LNCaP clone FGC (cell line): ENCODE measurements around the gene DCST2.
A peak's percentile ranks its signal among the peaks of the same experiment; 100 is the strongest.

Source experiments
- DNase-seq: peaks from one replicate; pipeline ENCODE4 v3.0.0-alpha.2; 2011; ENCODE audit warnings: low read depth
- H3K4me3 ChIP-seq: 2 replicates; pipeline ENCODE4 v1.5.1; 2011; ENCODE audit warnings: mild to moderate bottlenecking, low read depth, low read length, control low read depth
- TF ChIP-seq, protein P1 (sequence below): IDR thresholded peaks from 2 replicates; pipeline ENCODE4 v1.5.1; 2012; ENCODE audit warnings: mild to moderate bottlenecking; ENCODE audit not compliant: control insufficient read depth, insufficient read depth; ENCODE audit errors: extremely low read depth

The DCST2 gene

DNA sequence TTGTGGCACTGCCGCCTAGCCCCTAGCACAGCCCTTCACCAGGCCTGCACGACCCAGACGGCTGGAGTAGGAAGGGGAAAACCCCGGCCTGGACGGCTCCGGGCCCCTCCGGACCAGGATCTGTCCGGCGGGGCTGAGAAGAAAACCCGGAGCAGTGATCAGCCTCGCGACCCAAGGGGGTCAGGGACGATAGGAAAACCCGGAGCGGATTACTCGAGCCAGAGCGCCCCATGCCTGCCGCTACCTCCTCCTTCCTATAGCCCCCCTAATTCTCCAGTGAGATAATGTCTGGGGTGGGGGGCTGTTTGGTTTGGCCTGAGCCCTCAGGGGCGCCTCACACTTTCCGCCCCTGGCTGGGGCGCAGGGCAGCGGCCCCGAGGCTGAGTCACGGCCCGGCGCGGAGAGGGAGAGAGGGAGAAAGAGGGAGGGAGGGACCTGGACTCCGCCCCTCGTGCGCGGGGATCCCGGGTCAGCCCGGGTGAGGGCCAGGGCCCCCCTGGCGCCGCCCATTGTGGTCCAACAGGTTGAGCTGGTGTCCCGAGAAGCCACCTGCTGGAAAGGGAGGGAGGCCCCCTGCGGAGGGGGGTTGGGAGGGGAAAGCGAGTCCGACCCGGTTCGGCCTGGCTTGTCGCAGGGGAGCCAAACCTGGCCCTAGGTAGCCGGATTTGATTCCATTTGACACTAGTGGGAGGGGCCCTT, 32.7 kb downstream of the DCST2 start:
- peak overlapping the region; percentile 65 for H3K4me3 ChIP-seq
- TF ChIP-seq, protein P1, sequence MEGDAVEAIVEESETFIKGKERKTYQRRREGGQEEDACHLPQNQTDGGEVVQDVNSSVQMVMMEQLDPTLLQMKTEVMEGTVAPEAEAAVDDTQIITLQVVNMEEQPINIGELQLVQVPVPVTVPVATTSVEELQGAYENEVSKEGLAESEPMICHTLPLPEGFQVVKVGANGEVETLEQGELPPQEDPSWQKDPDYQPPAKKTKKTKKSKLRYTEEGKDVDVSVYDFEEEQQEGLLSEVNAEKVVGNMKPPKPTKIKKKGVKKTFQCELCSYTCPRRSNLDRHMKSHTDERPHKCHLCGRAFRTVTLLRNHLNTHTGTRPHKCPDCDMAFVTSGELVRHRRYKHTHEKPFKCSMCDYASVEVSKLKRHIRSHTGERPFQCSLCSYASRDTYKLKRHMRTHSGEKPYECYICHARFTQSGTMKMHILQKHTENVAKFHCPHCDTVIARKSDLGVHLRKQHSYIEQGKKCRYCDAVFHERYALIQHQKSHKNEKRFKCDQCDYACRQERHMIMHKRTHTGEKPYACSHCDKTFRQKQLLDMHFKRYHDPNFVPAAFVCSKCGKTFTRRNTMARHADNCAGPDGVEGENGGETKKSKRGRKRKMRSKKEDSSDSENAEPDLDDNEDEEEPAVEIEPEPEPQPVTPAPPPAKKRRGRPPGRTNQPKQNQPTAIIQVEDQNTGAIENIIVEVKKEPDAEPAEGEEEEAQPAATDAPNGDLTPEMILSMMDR, result peak; percentile 10; the same call in 1 of the 2 replicates
- DNase-seq, result peak; percentile 97

DNA sequence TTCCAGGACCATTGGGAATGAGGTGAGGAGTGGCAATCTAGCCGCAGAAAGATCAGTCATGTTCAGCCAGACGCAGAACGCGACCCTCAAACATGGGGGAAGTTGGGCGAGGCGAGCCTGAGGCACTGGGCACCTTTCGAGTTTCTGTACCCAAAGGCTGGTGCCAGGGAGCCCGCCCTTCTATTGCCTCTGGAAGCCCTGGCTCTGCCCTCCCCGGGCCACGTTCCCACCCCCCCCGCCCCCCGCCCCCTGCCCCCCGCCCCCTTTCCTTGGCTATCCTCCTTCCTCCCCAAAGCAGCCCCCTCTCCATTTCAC, 33.2 kb downstream of the DCST2 start:
- peak overlapping the region; percentile 65 for H3K4me3 ChIP-seq
- TF ChIP-seq, protein P1, result no peak
- DNase-seq, result no peak

DNA sequence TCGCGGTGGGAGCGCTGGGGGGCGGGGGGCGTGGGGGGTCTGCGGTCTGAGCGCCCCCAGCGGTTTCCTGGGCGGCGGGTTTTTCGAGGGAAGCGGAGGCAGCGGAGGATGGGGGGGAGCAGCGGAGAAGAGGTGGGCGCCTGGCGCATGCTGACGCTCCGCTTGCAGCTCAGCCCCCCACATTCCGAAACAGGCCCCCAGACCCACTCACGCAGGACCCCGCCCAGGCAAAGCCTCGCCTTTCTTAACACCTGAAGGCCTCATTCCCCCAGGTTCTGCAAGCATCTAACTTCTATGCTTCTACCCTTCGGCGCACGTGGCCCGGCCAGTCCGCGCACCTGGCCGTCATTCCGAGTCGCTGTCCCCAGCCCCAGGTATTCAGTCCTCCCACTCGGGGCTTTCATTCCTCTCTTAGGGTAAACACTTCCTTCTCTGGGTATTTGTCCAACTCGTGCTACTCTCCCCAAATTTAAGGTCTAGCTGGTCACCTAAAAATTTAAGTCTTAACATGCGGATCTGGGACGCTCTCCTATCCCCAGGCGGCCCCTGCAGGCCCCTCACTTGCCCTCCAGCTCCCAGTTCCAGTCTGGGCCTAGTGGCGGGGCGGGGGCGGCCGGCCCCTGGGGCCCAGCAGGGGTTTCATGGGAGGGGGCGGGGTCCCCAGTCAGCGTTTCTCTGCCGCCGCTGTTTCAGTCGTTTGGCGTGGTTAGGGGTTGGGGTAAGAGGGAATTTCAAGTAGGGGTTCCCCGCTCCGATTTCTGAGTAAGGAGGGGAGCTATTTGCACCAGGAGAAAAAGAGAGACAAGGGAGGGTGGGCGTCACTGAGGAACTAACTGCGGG, 33.8 kb downstream of the DCST2 start:
- H3K4me3 ChIP-seq, result peak overlapping the region; percentile 65
- TF ChIP-seq, protein P1, result no peak
- DNase-seq, result no peak

DNA sequence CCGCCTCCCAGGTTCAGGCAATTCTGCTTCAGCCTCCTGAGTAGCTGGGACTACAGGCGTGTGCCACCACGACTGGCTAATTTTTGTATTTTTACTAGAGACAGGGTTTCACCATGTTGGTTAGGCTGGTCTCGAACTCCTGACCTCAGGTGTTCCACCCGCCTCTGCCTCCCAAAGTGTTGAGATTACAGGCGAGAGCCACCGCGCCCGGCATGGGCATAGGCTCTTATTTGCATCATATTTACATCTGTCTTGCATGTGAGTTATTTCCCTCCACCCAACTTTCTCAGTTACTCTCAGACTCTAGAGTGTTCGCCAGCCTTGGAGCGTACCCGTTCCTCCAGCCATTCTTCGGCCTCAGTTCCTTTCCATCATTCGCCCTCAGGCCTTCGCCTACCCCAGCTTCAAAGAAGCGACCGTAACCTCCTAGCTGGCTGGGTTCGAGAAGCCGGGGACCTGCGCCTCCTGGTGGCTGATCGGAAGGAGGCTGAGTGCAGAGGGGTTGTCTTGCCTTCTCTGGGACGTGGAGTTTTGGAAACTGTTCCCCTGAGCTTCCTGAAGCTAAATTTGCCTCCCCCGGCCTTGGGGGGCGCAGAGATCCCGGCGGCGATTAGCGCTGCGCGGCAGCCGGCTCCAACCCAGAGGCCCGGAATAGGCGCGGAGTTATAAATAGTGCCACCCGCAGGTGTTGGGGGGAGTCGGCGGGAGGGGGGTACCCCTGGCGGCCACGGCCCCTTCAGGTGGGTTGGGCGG, 34.6 kb downstream of the DCST2 start:
- H3K4me3 ChIP-seq, result no peak overlapping the region
- DNase-seq, result no peak
- TF ChIP-seq, protein P1, result peak; percentile 49

DNA sequence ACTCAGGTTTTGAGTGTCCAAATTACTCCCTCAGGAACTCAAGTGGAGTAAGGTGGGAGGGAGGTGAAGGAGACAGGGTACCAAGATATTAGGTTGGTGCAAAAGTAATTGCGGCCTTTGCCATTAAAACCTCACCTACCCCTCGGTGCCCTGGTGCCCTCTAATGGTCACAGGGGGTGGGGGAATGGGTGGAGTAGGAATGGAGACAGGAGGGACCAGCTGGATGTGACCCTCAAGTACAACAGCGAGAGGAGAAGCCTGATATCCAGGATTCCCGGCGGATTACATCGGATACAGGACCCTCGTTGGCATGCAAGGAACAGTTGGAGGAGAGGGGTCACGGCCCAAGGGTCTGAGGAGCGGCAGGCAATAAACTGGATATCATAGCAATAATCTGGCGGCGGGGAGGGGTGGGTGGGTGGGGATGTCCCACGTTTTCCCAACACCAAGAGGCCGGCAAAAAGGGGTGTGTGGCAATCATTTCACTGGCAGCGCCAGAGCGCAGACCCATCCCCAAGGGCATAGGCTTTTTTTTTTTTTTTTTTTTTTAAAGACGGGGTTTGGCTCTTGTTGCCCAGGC, 35.3 kb downstream of the DCST2 start:
- H3K4me3 ChIP-seq, result no peak overlapping the region
- no peak for DNase-seq
- TF ChIP-seq, protein P1, result peak; percentile 27

DNA sequence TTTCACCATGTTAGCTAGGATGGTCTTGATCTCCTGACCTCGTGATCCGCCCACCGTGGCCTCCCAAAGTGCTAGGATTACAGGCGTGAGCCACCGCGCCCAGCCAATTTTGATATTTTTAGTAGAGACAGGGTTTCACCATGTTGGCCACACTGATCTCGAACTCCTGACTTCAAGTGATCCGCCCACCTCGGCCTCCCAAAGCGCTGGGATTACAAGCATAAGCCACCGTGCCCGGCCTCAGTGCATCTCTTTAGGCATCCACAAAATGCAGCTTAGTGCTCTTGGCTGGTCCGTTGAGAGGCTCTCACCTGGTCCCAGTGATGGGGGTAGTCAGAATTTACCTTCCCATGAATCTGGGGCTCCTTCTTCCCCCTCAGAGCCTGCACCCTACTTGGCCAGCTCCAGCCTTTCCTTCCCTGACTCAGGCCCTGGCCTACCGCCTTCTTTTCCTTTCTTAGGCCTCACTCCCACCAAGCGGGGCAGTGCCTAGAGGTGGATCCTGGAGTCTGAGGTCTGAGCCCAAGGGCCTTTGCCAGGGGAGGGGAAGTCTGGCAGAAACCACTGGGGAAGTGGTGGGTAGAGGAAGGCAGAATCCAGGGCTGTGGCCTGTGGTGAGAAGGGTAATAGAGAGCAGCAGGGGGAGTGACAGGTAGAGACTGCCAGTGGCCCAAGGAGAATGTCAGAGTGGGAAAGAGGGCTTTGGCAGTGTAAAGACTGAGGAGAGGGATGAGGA, 36.4 kb downstream of the DCST2 start:
- H3K4me3 ChIP-seq, result no peak overlapping the region
- no peak for DNase-seq
- TF ChIP-seq, protein P1, result no peak
